Right lobe of liver (tissue), 6 donors: ENCODE data around the gene CDH4. TPM values are rescaled to one million over a fixed set of nuclear protein-coding genes. Genes with fewer than 3 reads are reported as not detected.
A peak's percentile ranks its signal among the peaks of the same experiment; 100 is the strongest.

Source experiments
- ATAC-seq, 4 donors: fragments of 200-7000 bp; cut with Tn5 transposase; one replicate each; pipeline ENCODE4 v1.9.1; 2020; ENCODE audit warnings: mild to moderate bottlenecking in 4 of 4, moderate library complexity in 4 of 4
- DNase-seq, 3 donors: peaks; one replicate each; pipeline ENCODE4 v3.0.0-alpha.2; 2020
- H3K27ac ChIP-seq, 3 donors: fragments of 200-600 bp; one replicate each; pipeline ENCODE4 v1.8.0; 2022
- H3K27me3 ChIP-seq, 2 donors: fragments of 200-600 bp; one replicate each; pipeline ENCODE4 v1.8.0; 2022
- H3K36me3 ChIP-seq, 4 donors: fragments of 200-600 bp; sonication (generic) in 1 of 4; one replicate each; pipeline versions ENCODE4 v1.5.1 to v1.8.0; 2017 to 2022; ENCODE audit warnings: control low read depth in 1 of 4
- H3K4me1 ChIP-seq, 4 donors: fragments of 200-600 bp; sonication (generic) in 1 of 4; one replicate each; pipeline versions ENCODE4 v1.5.1 to v1.8.0; 2017 to 2022; ENCODE audit warnings: control low read depth in 1 of 4
- H3K4me3 ChIP-seq, 3 donors: fragments of 200-600 bp; one replicate each; pipeline ENCODE4 v1.8.0; 2022
- H3K9me3 ChIP-seq, 4 donors: fragments of 200-600 bp; sonication (generic) in 1 of 4; one replicate each; pipeline versions ENCODE4 v1.5.1 to v1.8.0; 2017 to 2022; ENCODE audit warnings: control low read depth in 1 of 4
- CTCF ChIP-seq, 4 donors: fragments of 200-600 bp in 3 of 4; fragments of 450-650 bp in 1 of 4; IDR thresholded peaks; one replicate each; pipeline versions ENCODE4 v1.5.1 to v1.8.0; 2016 to 2022; ENCODE audit warnings: antibody characterized with exemption in 4 of 4, mild to moderate bottlenecking in 2 of 4
- POLR2A ChIP-seq: fragments of 450-650 bp; IDR thresholded peaks from one replicate; pipeline ENCODE4 v1.6.1; 2017; ENCODE audit warnings: antibody characterized with exemption, mild to moderate bottlenecking
- WGBS: methylation state at CpG from one replicate; pipeline ENCODE4 v1.1.6; 2018; ENCODE audit warnings: low coverage, low lambda C conversion rate; ENCODE audit not compliant: insufficient coverage; ENCODE audit errors: missing lambda C conversion rate; 5-methylcytosine and 5-hydroxymethylcytosine counted together
- intact Hi-C, 2 donors: fragments of 100-400 bp; cut with DNase I; formaldehyde crosslinking; loops; one replicate each; pipeline versions ENCODE4 v1.11.2 to v1.14.1; 2022
- total RNA-seq, 6 experiments: library from RNA; depleted of rRNA in 2 of 6; stranded (reverse); fragments of >200 nt in 2 of 6; fragmentation: NEBNext Ultra II Directional in 3 of 6; extraction: Animal tissue kit (Norgen Biotek cat#: 25700) in 3 of 6; gene quantifications; one replicate each; pipeline versions ENCODE4 v1.1.0 to v1.2.4, GENCODE V29; 2016 to 2023
- donor health status: DM: no; HTN: yes; CAD: no.
- donor health status: DM: no; HTN: no; CAD: no.
- donor health status: DM: no; HTN: no; CAD: no.
- donor health status: DM: no; HTN: yes; CAD: no.
- donor health status: DM: no; HTN: yes; CAD: no.

The CDH4 gene
- total RNA-seq, 6 experiments from 2014 or later = 0.02 to 0.14 (median 0.09) TPM; not detected in 3

- H3K9me3 ChIP-seq = no peaks in the 10 kb centered on the region
- ATAC-seq = no peak
- no peaks in the 10 kb centered on the region for H3K36me3 ChIP-seq
- no peaks in the 10 kb centered on the region for H3K4me1 ChIP-seq
- no peak overlapping the region for H3K27ac ChIP-seq
- intact Hi-C loops = no loop called here
- TF ChIP-seq CTCF (IDR thresholded peaks at IDR 0.05) = no peak
- TF ChIP-seq POLR2A = no peak
- 30% methylated on average over 3 of the region's 5 CpGs for WGBS
- DNase-seq = no peak
- H3K4me3 ChIP-seq = no peak overlapping the region
- H3K27me3 ChIP-seq = no peaks in the 10 kb centered on the region
These were observed 559.1 kb downstream of the CDH4 start for GRCh38 chr20:61811166-61811565.

GRCh38 chr20:61812121-61812844 is 560.2 kb downstream of the CDH4 start:
- DNase-seq (peak in 2 of 3 donors; percentile 2 to 15), ATAC-seq (peak in 1 of 4 donors; percentile 7)
- H3K36me3 ChIP-seq = no peaks in the 10 kb centered on the region
- no peak overlapping the region for H3K4me3 ChIP-seq
- TF ChIP-seq POLR2A (no peak), CTCF (IDR thresholded peaks at IDR 0.05) (no peak)
- H3K4me1 ChIP-seq = no peaks in the 10 kb centered on the region
- no peak overlapping the region for H3K27ac ChIP-seq
- no peaks in the 10 kb centered on the region for H3K27me3 ChIP-seq
- intact Hi-C loops = no loop called here
- 71% methylated on average over 7 of the region's 15 CpGs for WGBS
- H3K9me3 ChIP-seq = no peaks in the 10 kb centered on the region

GRCh38 chr20:61812845-61813485 is 560.9 kb downstream of the CDH4 start:
- no peaks in the 10 kb centered on the region for H3K27me3 ChIP-seq
- no peak overlapping the region for H3K4me3 ChIP-seq
- H3K9me3 ChIP-seq = no peaks in the 10 kb centered on the region
- H3K4me1 ChIP-seq = no peaks in the 10 kb centered on the region
- H3K36me3 ChIP-seq = no peaks in the 10 kb centered on the region
- no peak overlapping the region for H3K27ac ChIP-seq
- TF ChIP-seq POLR2A = no peak
- no peak for TF ChIP-seq CTCF (IDR thresholded peaks at IDR 0.05)
- WGBS = 45% methylated on average over 6 of the region's 14 CpGs
- no peak for ATAC-seq
- peak in 2 of 3 donors; percentile 8 to 26 for DNase-seq
- intact Hi-C loops = no loop called here

- Histone ChIP-seq H3K4me3 (no peak overlapping the region), H3K27ac (no peak overlapping the region), H3K4me1 (no peaks in the 10 kb centered on the region), H3K27me3 (no peaks in the 10 kb centered on the region), H3K36me3 (no peaks in the 10 kb centered on the region), H3K9me3 (no peaks in the 10 kb centered on the region)
- TF ChIP-seq POLR2A (no peak), CTCF (IDR thresholded peaks at IDR 0.05) (no peak)
- WGBS = 42% methylated on average over 3 of the region's 7 CpGs
- intact Hi-C loops = no loop called here
- no peak for ATAC-seq
- DNase-seq = peak in 2 of 3 donors; percentile 7 to 21
These were observed 561.7 kb downstream of the CDH4 start for GRCh38 chr20:61813791-61814190.
